Right cardiac atrium (tissue), 5 donors: Measurements from ENCODE around the gene ROPN1L. TPM values are rescaled to one million over a fixed set of nuclear protein-coding genes. Genes with fewer than 3 reads are reported as not detected.

ENCODE experiments used
- ATAC-seq, 2 donors: fragments of 200-7000 bp; cut with Tn5 transposase; one replicate each; pipeline versions ENCODE4 v1.8.0 to v1.9.1; 2020; ENCODE audit warnings: moderate library complexity in 2 of 2, mild to moderate bottlenecking in 1 of 2
- DNase-seq, 3 donors: peaks; one replicate each; pipeline ENCODE4 v3.0.0-alpha.2; 2020
- H3K27ac ChIP-seq: one replicate; pipeline ENCODE4 v1.5.1; 2013; ENCODE audit warnings: mild to moderate bottlenecking, low read length, control low read depth, moderate library complexity
- H3K27me3 ChIP-seq: one replicate; pipeline ENCODE4 v1.6.1; 2013; ENCODE audit not compliant: control insufficient read depth, insufficient read depth
- H3K4me1 ChIP-seq: one replicate; pipeline ENCODE4 v1.6.1; 2013; ENCODE audit warnings: low read length; ENCODE audit not compliant: control insufficient read depth, insufficient read depth
- H3K4me3 ChIP-seq: one replicate; pipeline ENCODE4 v1.5.1; 2013; ENCODE audit warnings: low read length, control low read depth
- H3K9me3 ChIP-seq: one replicate; pipeline ENCODE4 v1.6.1; 2013; ENCODE audit warnings: low read length; ENCODE audit not compliant: control insufficient read depth
- WGBS: extraction: QIAGEN DNeasy Blood & Tissue Kit; methylation state at CpG from one replicate; pipeline ENCODE4 v1.1.7; 2013; 5-methylcytosine and 5-hydroxymethylcytosine counted together
- intact Hi-C, 4 donors: fragments of 100-400 bp; cut with DNase I; formaldehyde crosslinking; loops; one replicate each; pipeline versions ENCODE4 v1.11.0 to v1.14.0; 2022 to 2023
- polyA plus RNA-seq: library from polyadenylated mRNA; stranded (reverse); fragments of 200-250 nt; gene quantifications from one replicate; pipeline ENCODE4 v1.2.3, GENCODE V29; 2013
- total RNA-seq, 4 donors: library from RNA; stranded (reverse); fragmentation: NEBNext Ultra II Directional; extraction: Animal tissue kit (Norgen Biotek cat#: 25700); gene quantifications; one replicate each; pipeline ENCODE4 v1.2.1, GENCODE V29; 2021
- donor health status: healthy with polysubstance abuse.
- donor health status: DM: no; HTN: yes; CAD: no.
- donor health status: DM: no; HTN: no; CAD: no.
- donor health status: DM: no; HTN: yes; CAD: no; lungs with severe emphysema.
- donor health status: DM: yes; HTN: yes; CAD: no.

Gene ROPN1L
- total and polyA plus RNA-seq, 5 donors, result 0.78 to 1.5 (median 0.93) TPM

- intact Hi-C loops, result no loop called here
- no peak overlapping the region for H3K4me3 ChIP-seq
Observed at GRCh38 chr5:10502130-10502529, 60.5 kb downstream of the ROPN1L start.

GRCh38 chr5:10502578-10502977 is 60.9 kb downstream of the ROPN1L start:
- peaks cover 2% of the 10 kb centered on the region for H3K9me3 ChIP-seq
- no peaks in the 10 kb centered on the region for H3K27me3 ChIP-seq
- WGBS, result 75% methylated on average over 10 of the region's 10 CpGs
- ATAC-seq (peak in 1 of 2 donors; percentile 14), DNase-seq (no peak)
- intact Hi-C loops, result no loop called here
- no peak overlapping the region for H3K27ac ChIP-seq
- peaks cover 2% of the 10 kb centered on the region for H3K4me1 ChIP-seq
- no peak overlapping the region for H3K4me3 ChIP-seq

More at GRCh38 chr5:10502130-10502529, 60.5 kb downstream of the ROPN1L start:
- ATAC-seq, result no peak
- no peak overlapping the region for H3K27ac ChIP-seq
- DNase-seq, result no peak
- H3K4me1 ChIP-seq, result peaks cover 2% of the 10 kb centered on the region
- no peaks in the 10 kb centered on the region for H3K9me3 ChIP-seq
- H3K27me3 ChIP-seq, result no peaks in the 10 kb centered on the region
- WGBS, result 89% methylated on average over 8 of the region's 8 CpGs

- peaks cover 2% of the 10 kb centered on the region for H3K4me1 ChIP-seq
- no peaks in the 10 kb centered on the region for H3K27me3 ChIP-seq
- H3K9me3 ChIP-seq, result peaks cover 2% of the 10 kb centered on the region
- intact Hi-C loops, result no loop called here
- H3K4me3 ChIP-seq, result no peak overlapping the region
- peak in 2 of 3 donors; percentile 66 to 71 for DNase-seq
- peak; percentile 61 to 81 for ATAC-seq
- 54% methylated on average over 7 of the region's 7 CpGs for WGBS
- H3K27ac ChIP-seq, result no peak overlapping the region
Observed at GRCh38 chr5:10503321-10503720, 61.6 kb downstream of the ROPN1L start.

- intact Hi-C loops, result no loop called here
- peak overlapping the region; percentile 79 for H3K27ac ChIP-seq
- DNase-seq (no peak), ATAC-seq (peak; percentile 57 to 68)
- WGBS, result 55% methylated on average over 8 of the region's 8 CpGs
- peaks cover 2% of the 10 kb centered on the region for H3K4me1 ChIP-seq
- H3K27me3 ChIP-seq, result no peaks in the 10 kb centered on the region
- H3K4me3 ChIP-seq, result no peak overlapping the region
- H3K9me3 ChIP-seq, result peaks cover 4% of the 10 kb centered on the region
Observed at GRCh38 chr5:10503997-10504793, 62.5 kb downstream of the ROPN1L start.

- H3K27me3 ChIP-seq, result no peaks in the 10 kb centered on the region
- H3K9me3 ChIP-seq, result peaks cover 5% of the 10 kb centered on the region
- 87% methylated on average over 8 of the region's 8 CpGs for WGBS
- no peak for ATAC-seq
- DNase-seq, result no peak
- H3K27ac ChIP-seq, result no peak overlapping the region
- intact Hi-C loops, result no loop called here
- peaks cover 2% of the 10 kb centered on the region for H3K4me1 ChIP-seq
- no peak overlapping the region for H3K4me3 ChIP-seq
Observed at GRCh38 chr5:10505517-10506095, 63.9 kb downstream of the ROPN1L start.

- H3K9me3 ChIP-seq, result peaks cover 6% of the 10 kb centered on the region
- peaks cover 2% of the 10 kb centered on the region for H3K4me1 ChIP-seq
- H3K4me3 ChIP-seq, result no peak overlapping the region
- H3K27ac ChIP-seq, result no peak overlapping the region
- no peak for DNase-seq
- WGBS, result 94% methylated on average over 3 of the region's 3 CpGs
- no peak for ATAC-seq
- H3K27me3 ChIP-seq, result no peaks in the 10 kb centered on the region
- intact Hi-C loops, result no loop called here
Observed at GRCh38 chr5:10506535-10506934, 64.9 kb downstream of the ROPN1L start.

GRCh38 chr5:10507575-10508096 is 66.0 kb downstream of the ROPN1L start:
- ATAC-seq (no peak), DNase-seq (no peak)
- Histone ChIP-seq H3K9me3 (peaks cover 6% of the 10 kb centered on the region), H3K4me1 (peaks cover 2% of the 10 kb centered on the region), H3K4me3 (no peak overlapping the region), H3K27ac (no peak overlapping the region), H3K27me3 (no peaks in the 10 kb centered on the region)
- 76% methylated on average over 3 of the region's 3 CpGs for WGBS
- intact Hi-C loops, result no loop called here

- H3K27ac ChIP-seq, result no peak overlapping the region
- H3K4me1 ChIP-seq, result no peaks in the 10 kb centered on the region
- H3K4me3 ChIP-seq, result no peak overlapping the region
- ATAC-seq, result no peak
- 74% methylated on average over 9 of the region's 9 CpGs for WGBS
- intact Hi-C loops, result no loop called here
- H3K9me3 ChIP-seq, result peaks cover 6% of the 10 kb centered on the region
- DNase-seq, result no peak
- H3K27me3 ChIP-seq, result no peaks in the 10 kb centered on the region
Observed at GRCh38 chr5:10509575-10509974, 67.9 kb downstream of the ROPN1L start.

- peaks cover 6% of the 10 kb centered on the region for H3K9me3 ChIP-seq
- no peak for ATAC-seq
- WGBS, result 85% methylated on average over 10 of the region's 10 CpGs
- H3K4me1 ChIP-seq, result no peaks in the 10 kb centered on the region
- no peak overlapping the region for H3K4me3 ChIP-seq
- no peaks in the 10 kb centered on the region for H3K27me3 ChIP-seq
- no peak for DNase-seq
- H3K27ac ChIP-seq, result no peak overlapping the region
- intact Hi-C loops, result no loop called here
Observed at GRCh38 chr5:10511741-10512640, 70.3 kb downstream of the ROPN1L start.

- intact Hi-C loops, result no loop called here
- ATAC-seq (peak in 1 of 2 donors; percentile 25), DNase-seq (no peak)
- Histone ChIP-seq H3K4me3 (no peak overlapping the region), H3K9me3 (peaks cover 4% of the 10 kb centered on the region), H3K27ac (no peak overlapping the region), H3K27me3 (no peaks in the 10 kb centered on the region), H3K4me1 (no peaks in the 10 kb centered on the region)
- WGBS, result 45% methylated on average over 10 of the region's 10 CpGs
Observed at GRCh38 chr5:10513501-10514442, 72.1 kb downstream of the ROPN1L start.
